ENCODE data around the gene ETV6.

Gene ETV6

DNA sequence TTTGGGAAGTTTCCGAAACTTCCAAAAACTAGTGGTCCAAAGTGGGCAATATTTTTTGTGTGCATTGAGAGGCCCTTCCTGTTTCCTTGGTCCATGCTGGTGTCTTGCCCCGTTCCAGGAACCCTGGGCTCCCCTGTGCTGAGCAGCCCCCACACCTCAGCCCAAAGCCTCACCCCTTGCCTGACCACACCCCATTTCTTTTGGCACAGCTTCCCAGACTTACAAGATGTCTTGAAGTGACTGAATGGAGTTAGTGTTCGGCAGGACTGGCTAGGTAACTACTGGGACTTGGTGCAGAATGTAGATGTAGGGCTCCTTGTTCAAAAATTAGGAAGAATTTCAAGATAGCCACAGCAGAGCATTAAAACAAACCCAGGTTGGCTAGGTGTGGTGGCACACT, 68.6 kb downstream of the ETV6 start:
- in situ Hi-C loops (cut with HindIII; ENCODE audit: low sequenced_read_pairs) = no loop called here
- TF ChIP-seq, protein P1, sequence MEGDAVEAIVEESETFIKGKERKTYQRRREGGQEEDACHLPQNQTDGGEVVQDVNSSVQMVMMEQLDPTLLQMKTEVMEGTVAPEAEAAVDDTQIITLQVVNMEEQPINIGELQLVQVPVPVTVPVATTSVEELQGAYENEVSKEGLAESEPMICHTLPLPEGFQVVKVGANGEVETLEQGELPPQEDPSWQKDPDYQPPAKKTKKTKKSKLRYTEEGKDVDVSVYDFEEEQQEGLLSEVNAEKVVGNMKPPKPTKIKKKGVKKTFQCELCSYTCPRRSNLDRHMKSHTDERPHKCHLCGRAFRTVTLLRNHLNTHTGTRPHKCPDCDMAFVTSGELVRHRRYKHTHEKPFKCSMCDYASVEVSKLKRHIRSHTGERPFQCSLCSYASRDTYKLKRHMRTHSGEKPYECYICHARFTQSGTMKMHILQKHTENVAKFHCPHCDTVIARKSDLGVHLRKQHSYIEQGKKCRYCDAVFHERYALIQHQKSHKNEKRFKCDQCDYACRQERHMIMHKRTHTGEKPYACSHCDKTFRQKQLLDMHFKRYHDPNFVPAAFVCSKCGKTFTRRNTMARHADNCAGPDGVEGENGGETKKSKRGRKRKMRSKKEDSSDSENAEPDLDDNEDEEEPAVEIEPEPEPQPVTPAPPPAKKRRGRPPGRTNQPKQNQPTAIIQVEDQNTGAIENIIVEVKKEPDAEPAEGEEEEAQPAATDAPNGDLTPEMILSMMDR (IDR thresholded peaks at IDR 0.05; ENCODE audit: low read depth, low read length, missing control alignments) = no peak
- no peak overlapping the region for H3K4me3 ChIP-seq (ENCODE audit: low read depth, low read length)
- no peak for DNase-seq (ENCODE audit: low read depth)

- DNase-seq (ENCODE audit: low read depth) = no peak
- no peak overlapping the region for H3K4me3 ChIP-seq (ENCODE audit: low read depth, low read length)
- in situ Hi-C loops (cut with HindIII; ENCODE audit: low sequenced_read_pairs) = no loop called here
- TF ChIP-seq, protein P1 (IDR thresholded peaks at IDR 0.05; ENCODE audit: low read depth, low read length, missing control alignments) = no peak
Measured at GRCh38 chr12:11718768-11719253, 69.3 kb downstream of the ETV6 start.

DNA sequence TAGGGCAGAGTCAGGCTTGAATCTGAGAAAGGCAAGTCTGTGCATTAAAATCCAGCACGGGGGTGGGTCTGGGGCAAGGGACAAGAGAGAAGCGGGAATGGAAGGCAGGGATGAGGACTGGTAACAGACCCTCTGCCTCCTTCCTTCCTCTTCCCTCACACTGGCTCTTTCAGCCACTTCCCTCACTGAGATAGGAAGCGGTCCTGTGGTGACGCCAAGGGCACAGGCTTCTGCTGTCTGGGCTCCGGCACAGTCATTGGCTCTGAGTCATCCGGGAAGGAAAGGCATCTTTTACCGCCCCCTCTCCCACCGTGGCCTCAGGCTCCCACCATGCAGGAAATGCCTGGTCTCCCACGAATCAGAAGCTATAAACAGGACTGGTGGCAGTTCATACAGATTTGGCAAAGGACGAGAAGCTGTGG, 70.2 kb downstream of the ETV6 start:
- TF ChIP-seq, protein P1 (IDR thresholded peaks at IDR 0.05; ENCODE audit: low read depth, low read length, missing control alignments) = no peak
- DNase-seq (ENCODE audit: low read depth) = peak; percentile 83
- in situ Hi-C loops (cut with HindIII; ENCODE audit: low sequenced_read_pairs) = no loop called here
- H3K4me3 ChIP-seq (ENCODE audit: low read depth, low read length) = no peak overlapping the region

DNA sequence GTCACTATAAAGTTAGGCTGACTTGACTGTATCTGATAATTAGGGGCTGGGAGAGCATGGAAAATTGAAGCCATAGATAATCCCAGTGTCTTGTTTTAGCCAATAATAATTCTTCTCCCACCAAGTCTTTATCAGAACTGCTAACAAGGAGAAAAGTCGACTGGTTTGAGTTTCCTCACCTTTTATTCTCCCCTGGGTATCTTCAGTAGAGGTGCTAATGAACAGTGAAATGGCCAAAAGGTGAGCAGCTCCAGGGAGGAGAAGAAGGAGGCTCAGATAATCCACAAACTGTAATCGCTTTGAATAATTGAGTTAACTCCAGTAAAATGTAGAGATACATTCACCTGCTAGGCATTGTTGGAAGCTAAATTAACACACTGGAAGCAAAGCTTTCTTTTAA, 72.6 kb downstream of the ETV6 start:
- in situ Hi-C loops (cut with HindIII; ENCODE audit: low sequenced_read_pairs) = no loop called here
- TF ChIP-seq, protein P1 (IDR thresholded peaks at IDR 0.05; ENCODE audit: low read depth, low read length, missing control alignments) = no peak
- no peak overlapping the region for H3K4me3 ChIP-seq (ENCODE audit: low read depth, low read length)
- no peak for DNase-seq (ENCODE audit: low read depth)

DNA sequence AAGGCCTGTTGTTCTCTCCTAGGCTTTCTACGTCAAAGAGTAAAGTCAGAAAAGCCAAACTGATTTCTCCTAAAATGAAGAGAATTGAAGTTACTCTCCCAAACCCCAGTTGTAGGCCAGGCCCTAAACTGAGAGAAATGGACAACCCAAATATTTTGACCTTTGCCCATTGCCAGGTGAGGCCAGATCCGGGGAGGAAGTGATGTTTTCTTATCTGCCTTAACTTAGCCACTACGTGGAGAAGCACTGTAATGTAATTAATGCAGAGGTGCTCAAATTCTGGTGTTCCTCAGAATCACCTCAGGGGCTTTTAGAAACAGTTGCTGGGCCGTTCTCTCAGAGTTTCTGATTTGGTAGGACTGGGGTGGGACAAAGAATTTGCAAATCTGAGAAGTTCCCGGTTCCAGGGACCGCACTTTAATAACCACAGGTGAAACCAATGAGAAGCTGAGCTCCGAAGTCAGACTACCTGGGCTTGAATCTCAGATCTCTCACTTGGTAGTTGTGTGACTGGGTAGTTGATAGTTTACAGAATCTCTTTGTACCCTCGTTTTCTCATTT, 73.2 kb downstream of the ETV6 start:
- in situ Hi-C loops (cut with HindIII; ENCODE audit: low sequenced_read_pairs) = no loop called here
- DNase-seq (ENCODE audit: low read depth) = no peak
- H3K4me3 ChIP-seq (ENCODE audit: low read depth, low read length) = no peak overlapping the region
- TF ChIP-seq, protein P1 (IDR thresholded peaks at IDR 0.05; ENCODE audit: low read depth, low read length, missing control alignments) = no peak

DNA sequence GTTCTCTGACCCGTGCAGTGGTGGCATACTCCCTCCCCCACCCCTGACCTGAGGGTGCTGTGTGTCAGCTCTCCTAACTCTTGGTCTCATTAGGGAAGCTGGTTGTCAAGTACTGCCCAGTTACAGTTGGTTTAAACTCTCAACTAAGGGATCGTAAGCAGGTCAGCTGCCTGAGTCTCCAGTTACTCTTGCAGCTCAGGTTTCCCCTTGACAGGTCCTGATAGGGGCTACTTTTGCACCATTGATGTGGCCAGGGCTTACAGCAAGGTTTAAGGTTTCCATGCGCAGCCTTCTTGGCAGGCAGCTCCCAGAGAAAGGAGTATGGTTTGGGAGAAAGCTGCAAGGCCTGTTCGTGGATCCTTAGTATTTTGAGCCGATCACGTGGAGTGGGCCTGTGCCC, 74.5 kb downstream of the ETV6 start:
- TF ChIP-seq, protein P1 (IDR thresholded peaks at IDR 0.05; ENCODE audit: low read depth, low read length, missing control alignments) = no peak
- DNase-seq (ENCODE audit: low read depth) = peak; percentile 79
- H3K4me3 ChIP-seq (ENCODE audit: low read depth, low read length) = no peak overlapping the region
- in situ Hi-C loops (cut with HindIII; ENCODE audit: low sequenced_read_pairs) = no loop called here

Measured in astrocyte of the cerebellum (primary cell).